Measurements from ENCODE around the gene SAMMSON.

SAMMSON gene

DNA sequence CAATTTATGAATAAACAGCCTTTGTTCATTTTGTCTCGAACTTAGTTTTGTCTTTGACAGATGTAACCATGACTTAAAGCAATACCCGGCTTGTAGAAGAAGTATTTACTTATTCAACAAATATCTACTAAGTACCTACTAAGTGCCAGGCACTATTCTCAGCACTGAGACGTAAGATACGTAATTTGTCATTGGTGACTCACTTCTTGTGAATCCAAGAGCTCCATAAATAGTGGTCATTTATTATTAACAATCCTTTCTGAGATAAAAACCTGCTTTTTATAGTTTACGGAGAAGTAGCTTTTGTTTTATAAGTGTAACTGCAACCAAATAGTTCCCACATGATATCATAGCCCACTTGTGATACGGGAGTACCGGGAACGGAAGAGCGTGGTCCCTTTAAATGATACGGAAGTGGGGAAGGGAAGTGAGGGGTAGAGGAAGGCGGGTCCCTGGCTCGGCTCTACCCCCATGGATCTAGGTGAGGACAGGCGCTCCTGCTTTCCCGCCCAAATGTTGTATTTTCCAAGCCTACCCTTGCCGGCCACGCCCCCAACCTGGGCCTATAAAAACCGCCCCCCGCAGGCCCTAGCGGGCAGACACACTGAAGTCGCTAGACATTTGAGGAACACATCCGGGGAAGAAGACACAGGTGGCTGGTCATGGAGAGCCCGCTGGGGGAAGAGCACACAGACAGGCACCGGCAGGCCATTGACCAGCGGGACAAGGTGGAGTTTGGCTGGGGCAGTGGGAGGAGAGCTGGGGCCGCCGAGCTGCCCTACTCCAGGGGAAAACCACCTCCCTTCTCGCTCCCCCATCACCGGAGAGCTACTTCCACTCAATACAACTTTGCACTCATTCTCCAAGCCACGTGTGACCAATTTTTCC, at the start of gene SAMMSON:
Gene SAMMSON (plus strand): TSS at position 594 of the 888 bp plus-strand sequence.
- no peak for DNase-seq (ENCODE audit: low spot score)

DNA sequence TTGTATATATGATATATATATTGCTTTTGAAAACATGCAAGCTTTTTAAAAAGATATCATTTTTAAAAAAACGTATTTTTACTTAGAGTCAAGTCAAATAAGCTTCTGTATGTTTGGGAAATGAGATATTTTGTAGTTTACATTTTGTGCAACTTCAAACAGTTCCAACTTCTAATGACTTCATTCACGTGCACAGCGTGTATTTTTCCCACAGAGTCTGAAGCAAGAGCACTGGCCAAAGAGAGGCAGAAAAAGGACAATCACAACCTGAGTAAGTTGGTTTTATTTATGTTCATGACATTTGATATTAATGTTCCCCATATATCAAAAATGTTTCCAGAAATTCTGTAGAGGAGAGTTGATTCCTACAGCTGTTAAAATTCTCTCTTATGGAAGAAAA, 47.9 kb upstream of the SAMMSON start:
- DNase-seq (ENCODE audit: low spot score): no peak
- TF ChIP-seq, protein P1, sequence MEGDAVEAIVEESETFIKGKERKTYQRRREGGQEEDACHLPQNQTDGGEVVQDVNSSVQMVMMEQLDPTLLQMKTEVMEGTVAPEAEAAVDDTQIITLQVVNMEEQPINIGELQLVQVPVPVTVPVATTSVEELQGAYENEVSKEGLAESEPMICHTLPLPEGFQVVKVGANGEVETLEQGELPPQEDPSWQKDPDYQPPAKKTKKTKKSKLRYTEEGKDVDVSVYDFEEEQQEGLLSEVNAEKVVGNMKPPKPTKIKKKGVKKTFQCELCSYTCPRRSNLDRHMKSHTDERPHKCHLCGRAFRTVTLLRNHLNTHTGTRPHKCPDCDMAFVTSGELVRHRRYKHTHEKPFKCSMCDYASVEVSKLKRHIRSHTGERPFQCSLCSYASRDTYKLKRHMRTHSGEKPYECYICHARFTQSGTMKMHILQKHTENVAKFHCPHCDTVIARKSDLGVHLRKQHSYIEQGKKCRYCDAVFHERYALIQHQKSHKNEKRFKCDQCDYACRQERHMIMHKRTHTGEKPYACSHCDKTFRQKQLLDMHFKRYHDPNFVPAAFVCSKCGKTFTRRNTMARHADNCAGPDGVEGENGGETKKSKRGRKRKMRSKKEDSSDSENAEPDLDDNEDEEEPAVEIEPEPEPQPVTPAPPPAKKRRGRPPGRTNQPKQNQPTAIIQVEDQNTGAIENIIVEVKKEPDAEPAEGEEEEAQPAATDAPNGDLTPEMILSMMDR (IDR thresholded peaks at IDR 0.05; ENCODE audit: extremely low read depth, missing control alignments): no peak

More for the DNA sequence above, at the start of gene SAMMSON:
- TF ChIP-seq, protein P1 (IDR thresholded peaks at IDR 0.05; ENCODE audit: extremely low read depth, missing control alignments): no peak

DNA sequence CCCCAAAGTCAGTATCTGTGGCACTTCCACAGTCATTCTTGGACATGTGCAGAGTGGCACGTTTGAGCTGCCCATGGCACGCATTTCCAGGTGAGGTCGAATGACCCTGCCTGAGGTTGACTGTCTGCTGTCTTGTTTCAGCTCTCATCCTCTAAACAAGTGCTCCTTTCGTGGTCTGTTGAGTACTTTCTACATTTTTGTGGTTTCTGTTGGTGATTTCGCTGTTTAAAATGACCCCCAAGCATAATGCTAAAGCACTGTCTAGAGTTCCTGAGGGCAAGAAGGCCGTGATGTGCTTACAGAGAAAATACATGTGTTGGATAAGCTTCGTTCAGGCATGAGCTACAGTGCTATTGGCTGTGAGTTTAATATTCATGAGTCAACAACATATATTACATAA, 40.0 kb upstream of the SAMMSON start:
- TF ChIP-seq, protein P1 (IDR thresholded peaks at IDR 0.05; ENCODE audit: extremely low read depth, missing control alignments): no peak

DNA sequence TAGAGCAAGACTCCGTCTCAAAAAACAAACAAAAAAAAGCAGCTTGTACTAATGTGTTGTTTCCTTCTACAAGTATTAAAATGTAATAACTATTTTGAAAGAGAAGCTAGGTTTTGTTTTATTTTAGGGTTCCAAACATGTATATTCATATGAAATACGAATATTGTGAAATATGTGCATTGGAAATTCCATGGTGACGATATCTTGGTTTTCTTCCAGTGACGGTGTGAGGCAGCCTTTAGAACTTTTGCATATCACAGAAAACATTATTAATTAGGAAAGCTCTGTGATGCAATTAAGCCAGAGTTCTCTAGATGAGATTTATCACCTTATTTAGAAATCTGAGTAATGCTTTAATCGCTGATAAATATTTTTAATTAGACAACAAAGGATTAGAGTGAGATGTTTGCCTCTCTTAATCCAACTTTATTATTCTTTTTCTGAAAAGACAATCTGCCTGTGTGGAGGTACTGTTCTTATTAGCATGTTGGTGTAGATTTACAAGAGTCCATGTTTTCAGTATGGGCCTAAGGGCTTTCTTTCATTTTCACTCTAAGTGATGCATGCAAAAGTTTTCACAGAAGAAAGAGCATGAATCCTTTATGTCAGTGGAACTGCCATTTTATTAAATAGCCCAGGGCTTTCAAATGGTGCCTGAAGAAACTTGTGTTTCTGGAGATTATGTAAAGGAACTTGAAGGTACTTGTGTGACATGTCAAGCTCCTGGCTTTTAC, 37.7 kb upstream of the SAMMSON start:
- TF ChIP-seq, protein P1 (IDR thresholded peaks at IDR 0.05; ENCODE audit: extremely low read depth, missing control alignments): no peak
- DNase-seq (ENCODE audit: low spot score): no peak

More for the DNA sequence above, 40.0 kb upstream of the SAMMSON start:
- DNase-seq (ENCODE audit: low spot score): no peak

DNA sequence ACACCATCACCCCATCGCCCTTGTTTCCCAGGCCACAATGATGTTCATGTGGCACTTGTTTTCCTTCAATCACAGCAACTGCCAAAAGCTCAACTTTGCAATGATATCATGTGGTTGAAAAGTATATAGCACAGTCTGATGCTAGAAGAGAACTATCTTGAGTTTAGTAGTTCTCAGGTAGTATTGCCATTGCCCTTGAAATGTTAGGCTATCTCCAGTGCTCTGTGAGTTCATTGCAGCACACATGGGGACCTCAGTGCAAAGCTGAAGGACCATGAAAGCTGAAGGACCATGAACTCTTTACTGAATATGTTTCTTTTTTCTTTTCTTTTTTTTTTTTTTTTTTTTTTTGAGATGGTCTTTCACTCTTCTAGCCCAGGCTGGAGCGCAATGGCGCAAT, 35.9 kb upstream of the SAMMSON start:
- DNase-seq (ENCODE audit: low spot score): no peak
- TF ChIP-seq, protein P1 (IDR thresholded peaks at IDR 0.05; ENCODE audit: extremely low read depth, missing control alignments): no peak

DNA sequence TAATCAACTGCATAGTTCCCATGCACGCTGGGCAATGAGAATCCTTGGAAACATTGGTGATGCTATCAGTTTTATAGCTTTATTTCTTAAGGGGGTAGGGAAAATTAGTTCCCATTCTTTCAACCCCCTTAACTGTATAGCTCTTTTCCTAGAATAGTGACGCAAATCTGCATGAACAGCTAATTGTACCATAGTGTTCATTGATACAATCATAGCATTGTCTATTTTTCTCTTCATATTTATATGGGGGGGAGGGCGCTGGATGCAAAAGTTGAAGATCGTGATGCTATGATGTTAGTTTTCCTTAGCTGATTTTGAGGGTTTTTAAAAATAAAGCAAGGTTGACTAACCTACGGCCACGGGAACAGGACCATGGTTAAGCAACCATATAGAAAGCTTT, 32.4 kb upstream of the SAMMSON start:
- TF ChIP-seq, protein P1 (IDR thresholded peaks at IDR 0.05; ENCODE audit: extremely low read depth, missing control alignments): no peak

DNA sequence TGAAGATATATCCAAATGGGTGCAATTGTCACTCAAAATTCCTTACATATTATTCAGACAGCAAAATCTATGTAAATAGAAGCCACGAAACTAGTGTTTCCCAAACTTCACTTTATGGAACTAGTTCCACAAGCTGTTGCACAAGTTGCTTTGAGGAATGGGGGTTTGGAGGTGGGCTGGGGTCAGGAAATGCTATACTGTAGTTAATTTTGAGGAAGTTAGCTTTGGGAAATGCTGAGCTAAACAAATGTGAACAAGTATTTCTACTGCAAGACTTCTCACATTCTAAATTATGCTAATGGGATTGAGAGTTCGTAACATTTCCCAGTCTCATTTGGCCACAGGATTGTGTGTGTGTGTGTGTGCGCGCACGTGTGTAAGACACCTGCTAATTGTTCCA, 28.7 kb upstream of the SAMMSON start:
- TF ChIP-seq, protein P1 (IDR thresholded peaks at IDR 0.05; ENCODE audit: extremely low read depth, missing control alignments): no peak
- DNase-seq (ENCODE audit: low spot score): no peak

More for the DNA sequence above, 32.4 kb upstream of the SAMMSON start:
- DNase-seq (ENCODE audit: low spot score): no peak
